HuH-7.5 (cell line): ENCODE results near the gene PGP.

Source experiments
- DNase-seq: peaks from one replicate; pipeline ENCODE4 v3.0.0; 2011; ENCODE audit warnings: low spot score

PGP gene

DNA sequence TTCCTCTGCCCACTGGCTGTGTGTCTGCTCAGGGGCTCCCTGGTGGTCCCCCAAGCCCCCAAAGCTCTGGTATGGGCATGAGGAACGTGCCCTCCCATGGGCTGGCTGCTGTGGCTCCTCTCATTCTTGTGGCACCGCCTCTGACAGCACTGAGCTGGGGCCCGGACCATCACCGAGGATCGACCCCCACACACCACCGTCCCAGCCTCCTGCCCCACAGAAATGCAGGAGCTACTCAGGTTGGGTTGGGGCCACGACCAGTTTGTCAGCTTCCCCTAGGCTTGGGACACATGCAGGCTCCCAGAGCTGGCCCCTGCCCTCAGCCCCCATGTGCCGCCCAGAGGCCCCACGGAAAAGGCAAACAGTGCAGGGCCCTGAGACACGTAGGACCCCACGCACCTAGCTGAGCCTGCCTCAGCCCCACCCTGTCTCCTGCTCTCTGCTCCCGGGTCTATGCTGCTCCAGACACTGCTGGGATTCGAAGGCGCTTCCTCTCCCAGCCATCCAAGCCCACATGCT is 15.0 kb downstream of the PGP start:
- DNase-seq = no peak

GRCh38 chr16:2199095-2199494 is 15.5 kb downstream of the PGP start:
- DNase-seq = no peak

DNA sequence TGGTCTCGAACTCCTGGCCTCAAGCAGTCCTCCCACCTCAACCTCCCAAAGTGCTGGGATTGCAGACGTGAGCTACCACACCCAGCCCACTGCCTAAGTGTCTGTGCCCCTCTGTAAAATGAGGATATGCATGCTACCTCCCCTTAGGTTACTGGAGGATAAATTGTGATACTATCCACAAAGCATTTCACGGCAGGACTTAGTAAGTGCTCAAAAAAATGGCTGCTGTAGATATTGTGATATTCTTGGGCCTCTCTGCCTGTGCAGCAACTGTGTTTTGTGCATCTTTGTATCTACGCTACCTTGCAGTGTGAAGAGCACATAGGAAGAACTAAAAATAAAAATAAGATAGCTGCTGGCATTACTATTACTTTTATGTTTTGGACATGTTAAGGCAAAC is 16.4 kb downstream of the PGP start:
- DNase-seq = no peak

DNA sequence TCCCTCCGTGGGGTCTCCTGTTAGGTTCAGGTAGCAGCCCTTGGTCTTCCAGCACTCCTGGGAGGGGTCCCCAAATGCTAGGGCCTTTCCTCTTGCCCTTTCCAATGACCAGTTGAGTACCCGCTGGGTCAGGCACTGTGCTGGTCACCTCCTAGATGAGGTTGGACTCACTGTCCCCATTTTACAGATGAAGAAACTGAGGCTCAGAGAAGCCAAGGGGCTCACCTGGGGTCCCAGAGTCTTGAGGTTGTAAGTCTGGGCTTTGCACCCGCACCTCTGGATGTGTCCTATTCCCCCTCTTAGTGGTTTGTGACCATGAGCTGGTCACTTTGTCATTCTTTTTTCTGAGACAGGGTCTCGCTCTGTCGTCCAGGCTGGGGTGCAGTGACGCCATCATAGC is 16.9 kb downstream of the PGP start:
- DNase-seq = no peak

DNA sequence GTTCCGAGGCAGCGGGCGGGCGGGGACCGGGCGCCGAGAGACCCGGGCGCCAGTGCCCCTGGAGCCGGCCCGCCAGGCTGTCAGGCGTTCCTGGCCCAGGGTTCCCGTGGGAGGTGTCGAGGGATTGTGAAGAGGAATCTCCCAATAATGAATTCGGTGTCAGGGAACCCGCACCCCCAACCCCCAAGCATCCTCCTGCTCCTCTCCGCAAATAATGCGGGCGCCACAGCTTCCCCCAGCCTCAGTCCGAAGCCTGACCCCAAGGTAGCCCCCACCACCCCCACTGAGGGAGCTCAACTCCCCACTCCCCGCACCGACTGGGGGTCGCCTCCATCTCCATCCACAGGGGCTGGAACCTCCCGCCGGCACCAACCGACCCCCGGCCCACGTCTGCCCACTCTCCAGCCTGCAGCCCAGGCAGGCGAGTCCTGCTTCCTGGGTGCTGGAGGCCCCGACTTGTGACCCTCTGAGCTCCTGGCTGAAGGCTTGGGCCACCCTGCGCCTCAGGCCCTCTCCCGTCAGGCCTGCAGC is 17.6 kb downstream of the PGP start:
- no peak for DNase-seq

DNA sequence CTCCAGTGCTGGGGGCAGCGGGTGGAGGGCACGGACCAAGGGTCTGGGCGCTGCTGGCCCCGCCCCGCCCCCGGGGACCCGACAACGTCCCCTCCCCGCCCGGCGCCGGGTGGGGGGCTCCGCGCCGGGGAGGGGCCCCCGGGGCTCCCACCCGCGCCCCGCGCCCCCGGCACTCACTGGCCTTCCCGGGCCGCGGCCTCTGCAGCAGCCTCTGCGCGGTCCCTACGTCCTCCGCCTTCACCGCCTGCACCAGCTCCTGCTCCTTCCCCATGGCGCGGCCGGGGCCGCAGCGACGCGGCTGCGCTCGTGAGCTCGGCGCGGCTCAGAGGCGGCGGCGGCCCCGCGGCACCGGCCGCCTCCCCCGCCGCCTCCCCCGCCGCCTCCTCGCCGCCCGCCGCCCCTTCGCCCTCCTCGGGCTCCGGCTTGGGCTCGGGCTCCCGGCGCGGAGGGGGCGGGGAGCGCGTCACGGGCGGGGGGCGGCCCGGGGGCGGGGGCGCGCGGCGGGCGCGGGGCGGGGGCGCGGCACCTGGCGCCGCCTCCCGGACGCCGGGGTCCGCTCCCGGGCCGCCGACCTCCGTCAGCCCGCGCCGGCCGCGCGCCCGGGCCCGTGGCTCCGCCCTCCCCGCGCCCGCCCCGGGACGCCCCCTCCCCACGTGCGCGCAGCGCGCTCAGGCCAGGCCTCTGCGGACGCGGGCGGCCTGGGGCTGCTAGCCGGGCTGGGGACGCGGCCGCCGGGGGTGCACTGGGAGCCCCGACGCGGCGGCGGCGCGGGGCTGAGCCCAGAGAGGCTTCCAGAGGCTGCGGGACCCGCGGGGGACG is 18.3 kb downstream of the PGP start, which contains the start of gene CASKIN1:
Gene CASKIN1, minus strand, starts transcription at position 444 of the 819 bp plus-strand sequence. Its CDS starts 173 bp downstream, at position 271.
- no peak for DNase-seq

DNA sequence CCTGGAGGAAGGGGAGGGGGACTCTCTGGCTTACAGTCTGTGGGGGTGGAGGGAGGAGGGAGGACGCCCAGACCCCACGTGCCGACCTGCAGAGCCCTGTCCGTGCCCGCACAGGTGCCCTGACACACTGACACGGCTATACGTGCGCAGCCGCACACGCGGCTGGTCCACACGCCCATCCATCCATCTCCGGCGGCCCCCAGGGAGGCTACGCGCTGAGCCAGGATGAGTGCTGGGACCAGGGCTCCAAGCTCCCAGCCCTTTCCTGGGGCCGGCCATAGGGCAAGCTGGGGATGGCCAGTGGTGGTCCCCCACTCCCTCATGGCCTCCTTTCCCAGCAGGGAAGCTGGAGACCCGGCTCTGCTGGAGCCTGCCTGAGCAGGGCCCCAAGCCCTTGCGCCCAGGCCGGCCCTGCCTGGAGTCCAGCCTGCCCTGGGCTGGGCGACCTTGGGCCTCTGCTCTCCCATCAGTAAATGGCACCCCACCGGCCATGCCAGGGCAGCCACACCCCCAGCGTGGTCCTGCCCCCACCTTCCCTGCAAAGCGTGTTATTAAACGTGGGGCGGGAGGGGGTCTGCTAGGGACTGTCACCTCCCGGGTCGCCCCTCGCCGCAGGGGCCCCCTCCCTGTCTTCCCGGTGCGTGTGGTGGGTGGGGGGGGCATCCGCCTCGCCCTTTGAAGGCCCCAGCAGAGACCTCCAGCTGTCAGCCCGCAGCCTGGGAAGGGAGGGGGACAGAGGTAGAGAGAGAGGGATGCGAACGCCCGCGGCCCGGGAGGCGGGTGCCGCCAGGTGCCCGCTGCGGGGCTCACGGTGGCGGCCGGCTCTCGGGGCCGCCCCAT is 19.1 kb downstream of the PGP start:
- DNase-seq = no peak

GRCh38 chr16:2194852-2195321 is 19.8 kb downstream of the PGP start:
- peak; percentile 90 for DNase-seq

- DNase-seq = no peak
These were observed 20.3 kb downstream of the PGP start for GRCh38 chr16:2194166-2194834.

DNA sequence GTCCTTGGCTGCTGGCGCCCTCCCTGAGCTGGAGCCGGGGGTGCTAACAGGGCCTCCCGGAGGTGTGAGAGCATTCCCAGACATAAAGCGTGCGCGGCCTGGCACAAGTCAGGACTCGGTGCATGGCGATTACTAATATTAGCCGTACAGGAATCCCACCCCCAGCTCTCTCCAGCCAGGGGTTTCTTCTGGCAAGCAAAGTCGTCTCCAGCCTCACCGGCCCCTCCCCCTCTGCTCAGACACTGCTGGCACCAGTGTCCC is 23.3 kb downstream of the PGP start:
- no peak for DNase-seq

GRCh38 chr16:2190659-2191445 is 23.8 kb downstream of the PGP start:
- DNase-seq = no peak

DNA sequence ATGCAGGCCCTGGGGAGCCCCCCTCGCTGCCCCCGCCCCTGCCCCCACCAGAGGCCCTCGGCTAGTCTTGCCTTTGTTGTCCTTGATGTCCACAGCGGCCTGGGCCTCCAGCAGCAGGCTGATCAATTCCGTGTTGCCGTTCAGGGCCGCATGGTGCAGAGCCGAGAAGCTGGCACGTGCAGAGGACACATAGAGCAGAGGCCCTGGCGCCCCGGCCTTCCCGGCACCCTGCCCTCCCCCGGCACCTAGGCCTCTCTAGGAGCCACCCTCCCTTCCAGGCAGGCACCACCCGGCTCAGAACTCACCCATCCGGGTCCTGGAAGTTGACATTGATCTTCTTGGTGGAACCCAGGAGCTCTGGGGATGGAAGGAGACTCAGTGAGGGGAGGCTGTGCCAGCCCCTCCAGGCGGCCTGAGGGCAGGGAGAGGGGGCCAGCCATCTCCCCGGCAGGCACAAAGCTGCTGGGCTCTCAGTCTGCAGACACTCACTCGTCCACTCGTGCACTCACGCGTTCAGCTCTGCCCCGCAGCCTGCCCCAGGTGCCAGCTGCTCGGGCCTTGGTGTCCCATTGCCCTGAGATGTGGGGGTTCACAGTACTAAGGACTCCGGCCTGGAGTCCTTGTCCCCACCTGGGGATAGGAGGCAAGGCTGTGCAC is 24.5 kb downstream of the PGP start:
- DNase-seq = no peak

- DNase-seq = no peak
These were observed 25.3 kb downstream of the PGP start for GRCh38 chr16:2189252-2189893.

DNA sequence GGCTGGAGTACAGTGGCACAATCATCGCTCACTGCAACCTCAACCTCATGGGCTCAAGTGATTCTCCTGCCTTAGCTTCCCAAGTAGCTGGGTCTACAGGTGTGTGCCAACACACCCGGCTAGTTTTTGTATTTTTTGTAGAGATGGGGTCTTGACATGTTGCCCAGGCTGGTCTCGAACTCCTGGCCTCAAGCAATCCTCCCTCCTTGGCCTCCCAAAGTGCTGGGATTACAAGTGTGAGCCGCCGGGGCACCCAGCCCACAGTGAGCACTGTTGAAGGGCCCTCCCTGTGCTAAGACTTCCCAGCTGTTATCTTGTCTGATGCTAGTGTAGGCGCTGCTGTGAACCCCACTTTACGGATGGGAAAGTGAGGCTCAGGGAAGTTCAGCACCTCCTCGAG is 26.2 kb downstream of the PGP start:
- DNase-seq = no peak

GRCh38 chr16:2187212-2187611 is 27.4 kb downstream of the PGP start:
- DNase-seq = no peak

DNA sequence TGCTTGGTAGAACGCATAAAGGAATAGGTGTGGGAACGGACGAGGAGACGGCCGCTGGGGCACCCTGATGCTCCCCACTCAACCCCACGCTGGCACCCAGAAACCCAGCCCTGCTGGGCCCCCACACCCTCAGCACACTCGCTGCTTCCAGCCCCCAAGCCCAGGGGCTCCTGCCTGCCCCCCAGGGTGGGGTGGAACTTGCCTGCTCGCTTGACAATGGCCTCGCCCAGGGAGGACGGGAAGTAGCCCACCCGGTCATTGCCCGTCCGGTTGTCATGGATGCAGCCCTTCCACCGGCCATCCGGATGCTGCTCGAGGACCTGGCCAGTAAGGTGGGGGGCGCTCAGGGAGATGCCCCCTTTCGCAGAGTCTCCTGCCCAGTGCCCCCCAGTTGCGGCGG is 28.1 kb downstream of the PGP start:
- no peak for DNase-seq

GRCh38 chr16:2186064-2186463 is 28.6 kb downstream of the PGP start:
- DNase-seq = no peak

- no peak for DNase-seq
These were observed 29.7 kb downstream of the PGP start for GRCh38 chr16:2184962-2185361.

DNA sequence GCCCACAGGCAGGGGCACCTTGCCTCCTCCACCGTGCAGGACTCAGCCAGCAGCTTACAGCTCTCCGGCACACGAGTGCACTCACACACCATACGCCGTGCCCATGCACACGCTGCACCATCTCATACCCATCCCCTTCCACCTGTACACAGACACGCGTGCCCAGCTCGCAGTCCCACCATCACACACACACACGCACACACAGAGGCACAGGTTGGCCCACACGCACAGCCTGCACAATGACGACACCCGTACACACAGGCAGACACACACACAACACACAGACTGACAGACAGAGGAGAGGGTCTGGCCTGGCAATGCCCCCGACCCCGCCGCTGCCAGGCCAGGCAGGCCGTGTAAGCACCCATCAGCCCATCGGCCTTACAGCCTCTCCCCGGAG is 30.3 kb downstream of the PGP start:
- DNase-seq = no peak

GRCh38 chr16:2183671-2184070 is 31.0 kb downstream of the PGP start:
- DNase-seq = no peak
